H9 (cell line): ENCODE measurements around the gene ATE1. TPM values are rescaled to one million over a fixed set of nuclear protein-coding genes. Genes with fewer than 3 reads are reported as not detected.

Source experiments
- DNase-seq: peaks from one replicate; pipeline ENCODE4 v3.0.0-alpha.2; 2017
- H2AFZ ChIP-seq: one replicate; pipeline ENCODE4 v1.6.1; 2013; ENCODE audit warnings: mild to moderate bottlenecking, low read length, control low read depth, moderate library complexity
- H2AK5ac ChIP-seq: 2 replicates; pipeline ENCODE4 v1.6.1; 2013; ENCODE audit warnings: low read length, control low read depth, mixed read lengths; ENCODE audit not compliant: insufficient read length
- H2BK120ac ChIP-seq: one replicate; pipeline ENCODE4 v1.6.1; 2013; ENCODE audit warnings: low read depth, mild to moderate bottlenecking, low read length, control low read depth, inconsistent platforms; ENCODE audit not compliant: poor library complexity, severe bottlenecking
- H2BK12ac ChIP-seq: 2 replicates; pipeline ENCODE4 v1.6.1; 2013; ENCODE audit warnings: low read length, control low read depth, mixed read lengths, low read depth; ENCODE audit not compliant: insufficient read length
- H2BK15ac ChIP-seq: 2 replicates; pipeline ENCODE4 v1.6.1; 2013; ENCODE audit warnings: low read depth, low read length, control low read depth
- H2BK20ac ChIP-seq: one replicate; pipeline ENCODE4 v1.6.1; 2013; ENCODE audit warnings: low read depth, mild to moderate bottlenecking, low read length, control low read depth, inconsistent platforms; ENCODE audit not compliant: poor library complexity, severe bottlenecking
- H2BK5ac ChIP-seq: 2 replicates; pipeline ENCODE4 v1.6.1; 2013; ENCODE audit warnings: low read length, control low read depth, mixed read lengths; ENCODE audit not compliant: insufficient read length
- H3K14ac ChIP-seq: 2 replicates; pipeline ENCODE4 v1.6.1; 2013; ENCODE audit warnings: low read length, control low read depth; ENCODE audit not compliant: insufficient read depth
- H3K18ac ChIP-seq: 2 replicates; pipeline ENCODE4 v1.6.1; 2013; ENCODE audit warnings: low read depth, mild to moderate bottlenecking, mixed read lengths, low read length, control low read depth; ENCODE audit not compliant: insufficient read length
- H3K23ac ChIP-seq: 2 replicates; pipeline ENCODE4 v1.6.1; 2013; ENCODE audit warnings: low read length, control low read depth, mixed read lengths, low read depth; ENCODE audit not compliant: insufficient read length
- H3K23me2 ChIP-seq: 2 replicates; pipeline ENCODE4 v1.6.1; 2013; ENCODE audit warnings: low read depth, mild to moderate bottlenecking, mixed read lengths, low read length, control low read depth; ENCODE audit not compliant: insufficient read length, poor library complexity, severe bottlenecking
- H3K27ac ChIP-seq: 2 replicates; pipeline ENCODE4 v1.5.1; 2013; ENCODE audit warnings: low read length, control low read depth, mixed read lengths, low read depth; ENCODE audit not compliant: insufficient read length
- H3K27me3 ChIP-seq: 2 replicates; pipeline ENCODE4 v1.6.1; 2013; ENCODE audit warnings: low read length, control low read depth, inconsistent platforms; ENCODE audit not compliant: insufficient read depth
- H3K4ac ChIP-seq: 2 replicates; pipeline ENCODE4 v1.6.1; 2013; ENCODE audit warnings: low read depth, mild to moderate bottlenecking, control low read depth, inconsistent platforms, low read length, moderate library complexity
- H3K4me1 ChIP-seq: 2 replicates; pipeline ENCODE4 v1.6.1; 2013; ENCODE audit warnings: low read length, control low read depth, inconsistent platforms; ENCODE audit not compliant: insufficient read depth
- H3K4me2 ChIP-seq: 2 replicates; pipeline ENCODE4 v1.6.1; 2013; ENCODE audit warnings: low read length, control low read depth, mixed read lengths; ENCODE audit not compliant: insufficient read length, insufficient read depth
- H3K56ac ChIP-seq: 2 replicates; pipeline ENCODE4 v1.6.1; 2013; ENCODE audit warnings: low read depth, mild to moderate bottlenecking, mixed read lengths, low read length, control low read depth; ENCODE audit not compliant: insufficient read length
- H3K79me1 ChIP-seq: 2 replicates; pipeline ENCODE4 v1.6.1; 2013; ENCODE audit warnings: low read depth, mild to moderate bottlenecking, moderate library complexity, low read length, control low read depth, inconsistent platforms; ENCODE audit not compliant: insufficient read depth, poor library complexity, severe bottlenecking
- H3K79me2 ChIP-seq: 2 replicates; pipeline ENCODE4 v1.6.1; 2013; ENCODE audit warnings: low read length, control low read depth, inconsistent platforms; ENCODE audit not compliant: insufficient read depth
- H3K9ac ChIP-seq: 2 replicates; pipeline ENCODE4 v1.6.1; 2013; ENCODE audit warnings: low read length, control low read depth, mixed read lengths; ENCODE audit not compliant: insufficient read length; ENCODE audit errors: extremely low read depth
- H3K9me3 ChIP-seq: one replicate; pipeline ENCODE4 v1.6.1; 2013; ENCODE audit warnings: low read depth, low read length, inconsistent platforms; ENCODE audit not compliant: control insufficient read depth
- H3T11ph ChIP-seq: one replicate; pipeline ENCODE4 v1.6.1; 2013; ENCODE audit warnings: mild to moderate bottlenecking, low read length, control low read depth, inconsistent platforms
- H4K20me1 ChIP-seq: one replicate; pipeline ENCODE4 v1.6.1; 2013; ENCODE audit not compliant: control insufficient read depth, insufficient read length, insufficient read depth
- H4K5ac ChIP-seq: 2 replicates; pipeline ENCODE4 v1.6.1; 2013; ENCODE audit warnings: low read depth, mild to moderate bottlenecking, mixed read lengths, low read length, control low read depth; ENCODE audit not compliant: insufficient read length
- H4K8ac ChIP-seq: replicated peaks from 2 replicates; pipeline ENCODE4 v1.6.1; 2013; ENCODE audit warnings: low read length, control low read depth, mixed read lengths, low read depth; ENCODE audit not compliant: insufficient read length
- H4K91ac ChIP-seq: 2 replicates; pipeline ENCODE4 v1.6.1; 2013; ENCODE audit warnings: low read depth, mild to moderate bottlenecking, moderate library complexity, mixed read lengths, low read length, control low read depth; ENCODE audit not compliant: insufficient read length
- H3K27ac Mint-ChIP-seq, 3 experiments: 2 replicates in 2 of 3; 3 replicates in 1 of 3; pipeline ENCODE4 v1.8.0; 2020 to 2021; ENCODE audit warnings: mixed read lengths in 3 of 3, mild to moderate bottlenecking in 1 of 3, moderate library complexity in 1 of 3
- H3K27me3 Mint-ChIP-seq: 2 replicates; pipeline ENCODE4 v1.8.0; 2021; ENCODE audit warnings: low read depth, mild to moderate bottlenecking, moderate library complexity, mixed read lengths
- H3K36me3 Mint-ChIP-seq, 3 experiments: 2 replicates in 2 of 3; 3 replicates in 1 of 3; pipeline ENCODE4 v1.8.0; 2020 to 2021; ENCODE audit warnings: low read depth in 3 of 3, mixed read lengths in 3 of 3; ENCODE audit not compliant: insufficient read depth in 1 of 3
- H3K4me1 Mint-ChIP-seq, 2 experiments: 2 replicates each; pipeline ENCODE4 v1.8.0; 2020; ENCODE audit warnings: mixed read lengths in 2 of 2
- H3K4me3 Mint-ChIP-seq, 2 experiments: 2 replicates in 1 of 2; 3 replicates in 1 of 2; pipeline ENCODE4 v1.8.0; 2020 to 2021; ENCODE audit warnings: mild to moderate bottlenecking in 2 of 2, mixed read lengths in 2 of 2, moderate library complexity in 1 of 2
- H3K9me3 Mint-ChIP-seq, 2 experiments: 2 replicates in 1 of 2; 3 replicates in 1 of 2; pipeline ENCODE4 v1.8.0; 2020; ENCODE audit warnings: mild to moderate bottlenecking in 2 of 2, mixed read lengths in 2 of 2, moderate library complexity in 1 of 2
- WGBS: extraction: QIAGEN DNeasy Blood & Tissue Kit; methylation state at CpG from one replicate; pipeline ENCODE4 v1.1.7; 2013; ENCODE audit warnings: missing lambda C conversion rate, low lambda C conversion rate, mixed read lengths; ENCODE audit not compliant: insufficient read length; ENCODE audit errors: extremely low coverage; 5-methylcytosine and 5-hydroxymethylcytosine counted together
- total RNA-seq: library from RNA; stranded (reverse); gene quantifications from 2 replicates; pipeline ENCODE4 v1.2.1, GENCODE V29; 2021
- TF ChIP-seq, protein P1 (sequence below): fragments of 200-600 bp; sonication (generic); conservative IDR thresholded peaks from 3 replicates; pipeline ENCODE4 v1.8.0; 2021; ENCODE audit warnings: antibody characterized with exemption, mild to moderate bottlenecking

ATE1 gene
- total RNA-seq, 1 experiment from 2014 or later = 29.0 TPM

DNA sequence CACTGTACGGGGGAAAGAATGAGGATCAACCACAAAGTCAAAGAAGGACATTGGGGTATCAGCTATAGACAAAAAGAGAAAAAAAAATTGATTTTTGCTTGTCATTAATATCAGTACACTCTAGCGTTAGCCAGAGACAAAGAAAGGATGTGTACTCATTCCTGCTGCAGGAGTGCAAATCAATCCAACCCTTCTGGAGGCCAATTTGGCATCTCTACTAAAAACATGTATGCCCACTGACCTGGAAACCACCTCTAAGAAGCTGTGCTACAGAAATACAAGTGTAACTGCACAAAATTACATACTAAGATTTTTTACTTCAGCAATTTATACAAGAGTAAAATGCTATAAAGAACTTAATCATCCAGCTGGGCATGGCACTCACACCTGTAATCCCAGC lies 33.6 kb upstream of the ATE1 start:
- Histone ChIP-seq H2BK120ac (no peak overlapping the region), H2AK5ac (no peak overlapping the region), H4K5ac (no peak overlapping the region), H3K18ac (no peak overlapping the region), H2BK5ac (no peak overlapping the region), H3T11ph (no peak overlapping the region), H2BK20ac (no peak overlapping the region), H3K79me1 (no peaks in the 10 kb centered on the region), H3K79me2 (no peaks in the 10 kb centered on the region), H3K4ac (no peak overlapping the region), H4K20me1 (no peaks in the 10 kb centered on the region), H3K27me3 (no peaks in the 10 kb centered on the region), H3K9me3 (no peaks in the 10 kb centered on the region), H3K23me2 (no peaks in the 10 kb centered on the region), H3K9ac (no peak overlapping the region), H3K23ac (no peak overlapping the region), H2AFZ (no peak overlapping the region), H2BK15ac (no peak overlapping the region), H2BK12ac (no peak overlapping the region), H3K14ac (no peak overlapping the region), H3K27ac (no peak overlapping the region), H3K4me2 (no peak overlapping the region), H4K8ac (no peak overlapping the region), H3K56ac (no peak overlapping the region), H4K91ac (no peak overlapping the region), H3K4me1 (0 out of 2 replicates have a peak, but pooled peaks cover 2% of the 10 kb centered on the region)
- Mint-ChIP-seq H3K27me3 (no peaks in the 10 kb centered on the region), H3K27ac (no peak overlapping the region), H3K4me1 (peaks cover 17% of the 10 kb centered on the region in 2 experiments), H3K4me3 (no peak overlapping the region), H3K36me3 (peaks cover 30 to 65% (median 64%) of the 10 kb centered on the region in 3 experiments), H3K9me3 (no peaks in the 10 kb centered on the region)
- DNase-seq = no peak
- TF ChIP-seq, protein P1, sequence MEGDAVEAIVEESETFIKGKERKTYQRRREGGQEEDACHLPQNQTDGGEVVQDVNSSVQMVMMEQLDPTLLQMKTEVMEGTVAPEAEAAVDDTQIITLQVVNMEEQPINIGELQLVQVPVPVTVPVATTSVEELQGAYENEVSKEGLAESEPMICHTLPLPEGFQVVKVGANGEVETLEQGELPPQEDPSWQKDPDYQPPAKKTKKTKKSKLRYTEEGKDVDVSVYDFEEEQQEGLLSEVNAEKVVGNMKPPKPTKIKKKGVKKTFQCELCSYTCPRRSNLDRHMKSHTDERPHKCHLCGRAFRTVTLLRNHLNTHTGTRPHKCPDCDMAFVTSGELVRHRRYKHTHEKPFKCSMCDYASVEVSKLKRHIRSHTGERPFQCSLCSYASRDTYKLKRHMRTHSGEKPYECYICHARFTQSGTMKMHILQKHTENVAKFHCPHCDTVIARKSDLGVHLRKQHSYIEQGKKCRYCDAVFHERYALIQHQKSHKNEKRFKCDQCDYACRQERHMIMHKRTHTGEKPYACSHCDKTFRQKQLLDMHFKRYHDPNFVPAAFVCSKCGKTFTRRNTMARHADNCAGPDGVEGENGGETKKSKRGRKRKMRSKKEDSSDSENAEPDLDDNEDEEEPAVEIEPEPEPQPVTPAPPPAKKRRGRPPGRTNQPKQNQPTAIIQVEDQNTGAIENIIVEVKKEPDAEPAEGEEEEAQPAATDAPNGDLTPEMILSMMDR = no peak
- no CpG with 5 or more reads among the region's 2 CpGs for WGBS
